GM21786 (cell line): ENCODE measurements around the gene AGAP3.

ENCODE experiments used
- ATAC-seq: cut with Tn5 transposase; IDR thresholded peaks from one replicate; pipeline ENCODE4 v1.9.1; 2021; ENCODE audit not compliant: unreplicated experiment

The AGAP3 gene

GRCh38 chr7:151152643-151153513 is 66.6 kb downstream of the AGAP3 start:
- ATAC-seq: no peak

- ATAC-seq: no peak
Observed at GRCh38 chr7:151157645-151158329, 71.5 kb downstream of the AGAP3 start.

- no peak for ATAC-seq
Observed at GRCh38 chr7:151161757-151162156, 75.5 kb downstream of the AGAP3 start.

GRCh38 chr7:151166629-151167196 is 80.4 kb downstream of the AGAP3 start:
- no peak for ATAC-seq

GRCh38 chr7:151167197-151167961 is 81.1 kb downstream of the AGAP3 start, which contains the start of gene GBX1:
Gene GBX1, minus strand, starts transcription at chr7:151167694. Its CDS starts 146 bp downstream, at chr7:151167548.
- no peak for ATAC-seq

- peak; percentile 64 for ATAC-seq
Observed at GRCh38 chr7:151168003-151168786, 81.9 kb downstream of the AGAP3 start.

- no peak for ATAC-seq
Observed at GRCh38 chr7:151168787-151169162, 82.5 kb downstream of the AGAP3 start.

GRCh38 chr7:151172273-151173141 is 86.2 kb downstream of the AGAP3 start:
- ATAC-seq: peak; percentile 68

GRCh38 chr7:151173386-151174245 is 87.3 kb downstream of the AGAP3 start:
- no peak for ATAC-seq

GRCh38 chr7:151174246-151175046 is 88.2 kb downstream of the AGAP3 start:
- ATAC-seq: no peak

GRCh38 chr7:151175047-151175792 is 88.9 kb downstream of the AGAP3 start:
- no peak for ATAC-seq

- no peak for ATAC-seq
Observed at GRCh38 chr7:151175793-151176311, 89.6 kb downstream of the AGAP3 start.

GRCh38 chr7:151176401-151176800 is 90.1 kb downstream of the AGAP3 start:
- ATAC-seq: no peak

GRCh38 chr7:151177310-151177709 is 91.0 kb downstream of the AGAP3 start:
- no peak for ATAC-seq

- ATAC-seq: no peak
Observed at GRCh38 chr7:151178236-151178635, 92.0 kb downstream of the AGAP3 start.

- no peak for ATAC-seq
Observed at GRCh38 chr7:151178831-151179230, 92.6 kb downstream of the AGAP3 start.
